HepG2 (cell line): Measurements from ENCODE around the gene ATP6V0A1. TPM values are rescaled to one million over a fixed set of nuclear protein-coding genes. Genes with fewer than 3 reads are reported as not detected.

Experiments used
- BCL6 ChIP-seq: IDR thresholded peaks from 2 replicates; pipeline ENCODE4 v1.6.1; 2016; ENCODE audit warnings: missing genetic modification reagents, missing compliant biosample characterization
- CEBPZ ChIP-seq: IDR thresholded peaks from 2 replicates; pipeline ENCODE4 v1.6.1; 2012; ENCODE audit warnings: low read length, improper control_type of control experiment
- ETV6 ChIP-seq: sonication (generic); formaldehyde crosslinking; conservative IDR thresholded peaks from 2 replicates; pipeline ENCODE4 v1.4.0; 2020; ENCODE audit warnings: missing genetic modification reagents
- EZH2 ChIP-seq: conservative IDR thresholded peaks from 2 replicates; pipeline ENCODE4 v1.6.1; 2012; ENCODE audit warnings: mild to moderate bottlenecking, low read depth, low read length, moderate library complexity
- FUBP1 ChIP-seq: sonication (generic); formaldehyde crosslinking; IDR thresholded peaks from 2 replicates; pipeline ENCODE4 v1.5.1; 2020; ENCODE audit warnings: missing genetic modification reagents, mild to moderate bottlenecking, borderline replicate concordance
- GTF2F1 ChIP-seq: fragments of 150-350 bp; IDR thresholded peaks from 2 replicates; pipeline ENCODE4 v1.6.1; 2014; ENCODE audit warnings: low read length
- HOXD1 ChIP-seq: sonication (generic); formaldehyde crosslinking; IDR thresholded peaks from 2 replicates; pipeline ENCODE4 v1.5.0; 2020; ENCODE audit warnings: missing genetic modification reagents
- ISL2 ChIP-seq: sonication (generic); formaldehyde crosslinking; IDR thresholded peaks from 2 replicates; pipeline ENCODE4 v1.5.0; 2020; ENCODE audit warnings: missing genetic modification reagents
- KAT8 ChIP-seq: IDR thresholded peaks from 2 replicates; pipeline ENCODE4 v1.6.1; 2016; ENCODE audit warnings: missing genetic modification reagents, missing compliant biosample characterization
- MXD1 ChIP-seq: sonication (generic); formaldehyde crosslinking; IDR thresholded peaks from 2 replicates; pipeline ENCODE4 v1.4.0; 2020; ENCODE audit warnings: mild to moderate bottlenecking, missing genetic modification reagents
- NCOA1 ChIP-seq: sonication (generic); formaldehyde crosslinking; IDR thresholded peaks from 2 replicates; pipeline ENCODE4 v1.9.0; 2021; ENCODE audit warnings: missing genetic modification reagents
- PBX2 ChIP-seq: IDR thresholded peaks from 2 replicates; pipeline ENCODE4 v1.6.1; 2016; ENCODE audit warnings: control low read depth
- SAP130 ChIP-seq: IDR thresholded peaks from 2 replicates; pipeline ENCODE4 v1.6.1; 2016; ENCODE audit warnings: low read depth
- ZBTB26 ChIP-seq: IDR thresholded peaks from 2 replicates; pipeline ENCODE4 v1.6.1; 2016; ENCODE audit warnings: missing compliant biosample characterization, missing genetic modification reagents, borderline replicate concordance
- ZBTB33 ChIP-seq: sonication (generic); formaldehyde crosslinking; IDR thresholded peaks from 2 replicates; pipeline ENCODE4 v1.4.0; 2020; ENCODE audit warnings: missing genetic modification reagents
- ZNF253 ChIP-seq: sonication (generic); formaldehyde crosslinking; IDR thresholded peaks from 2 replicates; pipeline ENCODE4 v1.8.0; 2022; ENCODE audit warnings: mild to moderate bottlenecking, missing genetic modification reagents, borderline replicate concordance
- ZNF34 ChIP-seq: sonication (generic); formaldehyde crosslinking; IDR thresholded peaks from 2 replicates; pipeline ENCODE4 v1.4.0; 2020; ENCODE audit warnings: mild to moderate bottlenecking, missing genetic modification reagents, borderline replicate concordance
- ZNF503 ChIP-seq: sonication (generic); formaldehyde crosslinking; IDR thresholded peaks from 2 replicates; pipeline ENCODE4 v1.4.0; 2020; ENCODE audit warnings: missing genetic modification reagents
- polyA plus RNA-seq, 8 experiments: library from polyadenylated mRNA; depleted of rRNA in 3 of 8; stranded (reverse) in 7 of 8; unstranded in 1 of 8; fragments of >200 nt; fragmentation: Illumina TruSeq in 4 of 8; extraction: Trizol in 4 of 8; gene quantifications; 2 replicates each; pipeline versions ENCODE4 v1.2.1 to v1.2.3, GENCODE V29; 2011 to 2016; ENCODE audit warnings: low read depth in 4 of 8, missing spikeins in 1 of 8, mixed read lengths in 1 of 8; ENCODE audit not compliant: insufficient read depth in 1 of 8
- total RNA-seq, 5 experiments: library from RNA; depleted of rRNA; stranded (reverse); fragments of >200 nt; fragmentation: Illumina TruSeq; extraction: Trizol; gene quantifications; 2 replicates each; pipeline ENCODE4 v1.2.3, GENCODE V29; 2016; ENCODE audit warnings: low read depth in 1 of 5

The ATP6V0A1 gene
- total and polyA plus RNA-seq, 2 of the 13 experiments (the other 11 are each of a cell fraction or from before 2014, with no cell fraction given) = 27.9 to 54.1 TPM

GRCh38 chr17:42530952-42531454, 72.3 kb downstream of the ATP6V0A1 start (continued):
- TF ChIP-seq ISL2 (CRISPR knock-in tag) (peak; percentile 88; the same call in 1 of the 2 replicates), ZNF253 (CRISPR knock-in tag) (no peak), EZH2 (no peak), HOXD1 (CRISPR knock-in tag) (0 out of 2 replicates have a peak, but pooled peaks have one; percentile 59), CEBPZ (no peak), ZNF503 (peak; percentile 83), ETV6 (CRISPR knock-in tag) (no peak; the same call in 1 of the 2 replicates), BCL6 (CRISPR knock-in tag) (peak; percentile 84), ZBTB26 (CRISPR knock-in tag) (0 out of 2 replicates have a peak, but pooled peaks have one; percentile 72), NCOA1 (CRISPR knock-in tag) (no peak), GTF2F1 (no peak), KAT8 (CRISPR knock-in tag) (peak; percentile 67; the same call in 1 of the 2 replicates), SAP130 (CRISPR knock-in tag) (peak; percentile 96), ZNF34 (CRISPR knock-in tag) (no peak), FUBP1 (no peak; the same call in 1 of the 2 replicates), ZBTB33 (CRISPR knock-in tag) (0 out of 2 replicates have a peak, but pooled peaks have one; percentile 25), PBX2 (CRISPR knock-in tag) (no peak), MXD1 (no peak)
